ENCODE results near the gene LMAN2L.
A peak's percentile ranks its signal among the peaks of the same experiment; 100 is the strongest.

The LMAN2L gene

DNA sequence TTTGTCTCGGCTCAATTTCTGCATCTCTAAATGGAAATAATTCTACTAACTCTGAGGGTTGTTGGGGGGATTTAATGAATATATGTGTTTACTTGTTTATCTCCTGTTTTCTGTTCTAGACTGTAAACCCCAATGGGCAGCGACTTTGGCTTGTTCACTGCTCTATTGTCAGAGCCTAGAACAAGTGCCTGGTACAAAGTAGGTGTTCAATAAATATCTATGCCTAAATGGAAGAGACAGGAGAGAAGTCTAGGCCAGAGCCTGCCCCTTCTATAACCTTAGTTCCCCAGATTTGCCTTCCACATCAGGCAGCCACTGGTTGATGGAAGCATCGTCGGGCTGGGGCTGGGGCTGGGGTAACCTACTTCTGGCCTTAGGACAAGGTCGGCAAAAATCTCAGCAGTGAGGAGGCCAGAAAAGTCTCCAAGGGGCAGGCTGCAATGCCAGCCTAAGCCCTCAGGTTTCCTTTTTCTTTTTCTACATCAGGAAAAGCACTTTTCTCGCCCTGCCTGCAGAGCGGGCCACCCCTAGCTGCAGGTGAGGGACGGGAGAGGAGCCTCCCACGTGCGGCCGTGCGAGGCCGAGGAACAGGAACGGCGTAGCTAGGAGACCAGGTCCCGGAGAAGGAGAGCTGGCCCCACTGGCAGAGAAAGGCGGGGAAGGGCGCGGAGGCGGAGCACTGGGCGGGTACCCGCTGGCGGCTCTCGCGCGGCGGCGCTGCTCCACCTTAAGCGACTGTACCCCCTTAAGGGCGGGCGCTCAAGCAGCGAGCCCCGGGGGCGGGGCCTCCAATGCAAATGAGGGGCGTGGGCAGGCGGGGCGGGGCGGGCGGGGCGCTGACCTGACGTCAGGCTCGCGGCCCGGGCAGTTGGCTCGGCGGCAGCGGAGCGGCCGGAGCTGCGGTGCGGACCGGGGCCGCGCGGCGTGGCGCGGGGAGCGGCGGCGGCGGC, 20.4 kb upstream of the LMAN2L start, which contains the start of gene CNNM4:
TSS of gene CNNM4 (plus strand) at position 867 of the 950 bp plus-strand sequence. CDS start 98 bp downstream, outside the sequence.
- peak; percentile 79 for DNase-seq (ENCODE audit: low read depth)

DNA sequence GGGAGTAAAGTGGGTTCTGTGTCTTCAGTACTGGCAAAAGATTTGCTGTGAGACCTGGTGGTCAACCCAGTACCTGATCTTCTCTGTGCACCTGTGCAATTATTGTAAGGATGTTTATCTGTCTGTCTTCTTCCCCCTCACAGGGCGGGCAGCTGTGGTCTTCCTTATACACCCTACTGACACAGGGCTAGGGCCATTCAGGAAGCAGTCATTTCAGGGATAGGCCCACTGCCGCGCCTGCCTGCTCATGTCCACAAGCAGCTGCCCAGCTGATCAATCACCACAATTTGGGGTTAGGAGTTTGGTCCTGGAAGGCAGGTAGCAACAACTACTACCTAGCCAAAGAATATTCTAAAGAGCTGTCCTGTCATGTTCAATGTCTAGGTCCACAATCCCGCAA, 19.7 kb upstream of the LMAN2L start:
- DNase-seq (ENCODE audit: low read depth): no peak

- DNase-seq (ENCODE audit: low read depth): no peak
These were observed 19.1 kb upstream of the LMAN2L start for GRCh38 chr2:96758987-96759386.

- no peak for DNase-seq (ENCODE audit: low read depth)
These were observed 17.6 kb upstream of the LMAN2L start for GRCh38 chr2:96757477-96757860.

- no peak for DNase-seq (ENCODE audit: low read depth)
These were observed 17.1 kb upstream of the LMAN2L start for GRCh38 chr2:96756788-96757476.

GRCh38 chr2:96754317-96754716, 14.5 kb upstream of the LMAN2L start:
- DNase-seq (ENCODE audit: low read depth): no peak

DNA sequence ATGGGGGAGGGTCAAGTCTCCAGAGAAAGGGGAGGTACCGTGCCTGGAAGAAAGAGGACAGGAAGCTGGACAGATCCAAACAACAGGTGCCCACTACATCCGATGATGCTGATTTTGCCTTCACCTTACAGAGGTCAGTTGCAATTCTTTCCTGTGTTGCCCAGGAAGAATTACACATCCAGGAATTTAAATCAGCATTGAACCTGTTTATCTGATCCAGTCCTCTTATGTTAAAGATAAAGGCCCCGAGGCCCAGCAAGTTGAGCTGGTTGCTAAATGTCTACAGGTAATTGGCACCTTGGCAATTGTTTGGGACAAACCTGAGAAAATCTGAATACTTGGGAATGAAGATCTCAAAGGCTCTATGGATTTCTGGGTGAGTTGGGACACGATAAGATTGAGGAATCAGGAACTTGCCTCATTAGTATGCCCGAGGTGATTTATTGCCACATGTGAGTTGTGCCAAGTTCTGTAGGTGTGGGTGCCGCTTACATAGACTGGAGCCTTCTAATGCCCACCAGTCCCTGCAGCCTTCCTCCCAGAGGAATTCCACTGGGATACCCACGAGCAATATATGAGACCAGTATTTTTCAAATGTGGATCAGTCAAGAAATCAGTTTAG, 13.9 kb upstream of the LMAN2L start:
- DNase-seq (ENCODE audit: low read depth): no peak

DNA sequence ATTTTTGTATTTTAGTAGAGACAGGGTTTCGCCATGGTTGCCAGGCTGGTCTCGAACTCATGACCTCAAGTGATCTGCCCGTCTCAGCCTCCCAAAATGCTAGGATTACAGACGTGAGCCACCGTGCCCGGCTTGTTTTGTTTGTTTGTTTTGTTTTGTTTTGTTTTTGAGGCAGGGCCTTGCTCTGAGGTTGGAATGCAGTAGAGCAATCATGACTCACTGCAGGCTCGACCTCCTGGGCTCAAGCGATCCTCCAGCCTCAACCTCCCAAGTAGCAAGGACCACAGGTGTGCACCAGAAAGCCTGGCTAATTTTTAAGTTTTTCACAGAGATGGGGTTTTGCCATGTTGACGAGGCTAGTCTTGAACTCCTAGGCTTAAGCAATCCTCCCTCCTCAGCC, 11.9 kb upstream of the LMAN2L start:
- DNase-seq (ENCODE audit: low read depth): no peak

DNA sequence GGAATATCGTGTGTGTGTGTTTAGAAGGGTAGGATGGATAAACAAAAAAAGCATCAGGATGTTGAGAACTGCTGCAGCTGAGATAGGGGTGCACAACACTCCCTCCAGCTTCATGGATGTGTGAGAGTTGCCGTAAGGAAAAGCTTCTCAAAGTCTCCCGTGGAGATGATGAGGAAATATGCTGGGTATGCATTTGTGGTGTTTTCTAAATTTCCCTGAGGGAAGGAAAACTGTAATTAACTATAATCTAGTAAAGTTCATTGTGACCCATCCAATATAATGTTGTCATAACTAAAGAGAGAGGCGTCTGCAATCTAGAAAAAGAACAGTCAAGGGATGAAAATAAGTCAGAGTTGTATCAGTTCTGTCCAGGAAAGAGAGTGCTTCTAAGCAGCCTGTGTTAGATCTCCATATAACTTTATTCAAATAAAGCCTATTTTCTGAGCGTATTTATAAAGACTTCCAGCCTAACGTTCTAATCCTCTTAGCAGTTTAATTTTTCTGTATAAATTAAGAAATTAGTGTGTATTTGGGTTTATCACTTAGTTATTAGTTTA, 7.3 kb upstream of the LMAN2L start:
- no peak for DNase-seq (ENCODE audit: low read depth)

- no peak for DNase-seq (ENCODE audit: low read depth)
These were observed 710 bp downstream of the LMAN2L start for GRCh38 chr2:96739076-96739632.

DNA sequence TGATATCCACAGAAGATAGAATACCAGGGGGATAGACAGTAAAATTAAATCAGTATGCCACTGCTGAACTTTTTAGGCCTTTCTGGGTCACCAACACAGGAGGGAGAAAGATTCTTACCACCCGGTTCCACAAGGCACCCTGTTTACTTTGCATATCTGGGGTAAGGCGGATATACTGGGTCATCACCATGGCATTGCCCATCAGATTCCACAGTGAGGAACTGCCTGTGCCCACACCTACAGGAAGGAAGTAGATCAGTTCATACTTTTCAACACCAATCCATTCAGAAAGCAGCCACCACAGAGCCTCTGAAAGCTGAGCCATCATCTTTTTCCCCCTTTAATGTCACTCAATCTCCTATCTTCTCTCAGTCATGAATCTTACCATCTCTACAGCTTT, 2.0 kb downstream of the LMAN2L start:
- DNase-seq (ENCODE audit: low read depth): no peak

GRCh38 chr2:96737251-96737650, 2.6 kb downstream of the LMAN2L start:
- DNase-seq (ENCODE audit: low read depth): no peak

DNA sequence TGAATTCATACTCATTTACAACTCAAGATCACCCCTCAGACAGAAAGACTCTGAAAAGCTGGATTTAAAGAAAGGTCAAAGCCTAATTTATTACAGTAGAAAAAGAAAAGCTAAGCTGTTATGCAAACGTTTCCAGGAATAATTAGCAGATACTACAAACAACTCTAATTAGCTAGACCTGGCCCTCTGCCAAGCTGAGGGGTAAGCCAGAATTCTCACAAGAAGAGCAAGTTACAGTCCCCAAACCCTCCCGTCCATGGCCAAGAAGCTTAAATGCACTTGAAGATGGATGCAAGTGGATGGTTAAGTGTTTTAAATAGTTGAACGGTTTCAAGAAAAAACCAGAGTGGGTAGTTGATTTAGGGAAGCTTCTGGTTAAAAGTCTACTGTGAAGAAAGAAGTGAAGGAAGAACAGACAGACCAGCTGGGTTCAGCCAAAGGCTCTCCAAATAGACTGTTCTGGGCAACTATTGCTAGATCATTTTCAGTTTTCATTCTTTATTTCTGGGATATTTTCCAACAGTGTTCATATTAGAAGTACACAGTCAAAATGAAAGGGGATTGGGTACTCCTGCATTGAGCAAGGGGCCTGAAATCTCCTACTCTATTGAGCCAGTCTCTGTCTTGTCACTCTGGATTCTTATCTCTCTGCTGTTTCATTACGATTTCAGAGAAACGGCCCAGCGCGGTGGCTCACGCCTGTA, 4.8 kb downstream of the LMAN2L start:
- no peak for DNase-seq (ENCODE audit: low read depth)

GRCh38 chr2:96733931-96734330, 5.9 kb downstream of the LMAN2L start:
- no peak for DNase-seq (ENCODE audit: low read depth)

DNA sequence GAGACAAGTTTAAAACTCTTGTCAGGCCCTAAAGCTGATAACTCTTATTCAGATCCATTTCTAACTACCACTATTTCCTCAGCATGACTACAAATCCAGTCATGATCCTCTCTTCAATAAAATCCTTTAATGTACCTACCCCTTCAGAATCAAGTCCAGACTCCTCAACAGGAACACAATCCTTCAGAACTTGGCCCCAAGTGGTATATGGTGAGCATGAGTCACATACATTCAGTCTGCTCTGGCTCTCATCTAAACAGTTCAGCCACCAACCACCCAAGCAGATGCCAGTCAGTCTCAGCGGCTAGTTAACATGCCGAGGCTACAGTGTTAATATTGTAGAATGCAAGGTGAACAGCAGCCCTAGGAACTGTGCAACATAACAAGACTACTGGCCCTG, 9.7 kb downstream of the LMAN2L start:
- DNase-seq (ENCODE audit: low read depth): no peak

DNA sequence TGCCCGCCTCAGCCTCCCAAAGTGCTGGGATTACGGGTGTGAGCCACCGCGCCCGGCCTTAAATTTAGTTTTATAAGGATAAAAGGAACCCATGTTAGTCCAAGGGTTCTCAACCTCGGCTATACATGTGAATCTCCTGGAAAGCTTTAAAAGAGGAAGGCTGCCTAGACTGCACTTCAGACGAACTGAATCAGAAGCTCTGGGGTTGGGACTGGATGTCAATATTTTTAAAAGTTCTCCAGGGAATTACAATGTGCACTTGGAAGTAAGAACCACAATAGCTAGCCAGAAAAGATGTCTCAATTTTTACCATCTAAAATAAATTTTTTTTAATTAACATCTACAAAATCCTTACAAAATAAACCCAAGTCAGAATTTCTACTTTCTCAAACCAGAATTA, 10.1 kb downstream of the LMAN2L start:
- no peak for DNase-seq (ENCODE audit: low read depth)

- DNase-seq (ENCODE audit: low read depth): no peak
These were observed 12.4 kb downstream of the LMAN2L start for GRCh38 chr2:96727431-96727830.

DNA sequence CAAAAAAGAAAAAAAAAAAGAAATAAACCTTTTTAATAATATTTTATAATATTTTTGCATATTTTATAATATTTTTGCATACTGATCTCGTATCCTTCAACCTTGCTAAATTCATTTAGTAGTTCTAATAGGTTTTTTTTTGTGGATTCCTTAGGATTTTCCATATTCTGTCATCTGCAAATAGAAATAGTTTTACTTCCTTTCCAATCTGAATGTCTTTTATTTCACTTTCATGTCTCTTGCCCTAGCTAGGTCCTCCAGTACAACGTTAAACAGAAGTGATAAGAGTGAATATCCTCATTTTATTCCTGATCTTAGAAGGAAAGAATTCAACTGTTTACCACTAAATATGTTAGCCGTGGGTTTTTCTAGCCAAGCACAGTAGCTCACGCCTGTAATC, 13.7 kb downstream of the LMAN2L start:
- DNase-seq (ENCODE audit: low read depth): no peak

DNA sequence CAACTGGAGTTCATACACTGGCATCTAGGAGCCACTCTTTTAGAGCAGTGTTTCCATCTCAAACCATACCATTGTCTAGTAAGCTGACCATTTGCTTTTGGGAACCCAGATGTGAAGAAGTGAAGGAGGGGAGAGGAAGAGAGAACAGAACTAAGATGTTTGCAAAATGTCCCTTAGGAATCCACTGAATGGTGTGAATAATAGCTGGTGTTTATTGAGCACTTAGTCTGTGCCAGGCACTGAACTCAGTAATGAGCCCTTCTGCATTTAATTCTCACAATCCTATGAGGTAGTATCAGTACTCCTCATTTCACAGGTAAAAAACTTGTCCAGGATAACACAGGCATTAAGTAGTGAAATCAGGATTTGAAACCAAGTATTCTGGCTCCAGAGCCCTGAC, 23.5 kb downstream of the LMAN2L start:
- no peak for DNase-seq (ENCODE audit: low read depth)

- DNase-seq (ENCODE audit: low read depth): no peak
These were observed 24.2 kb downstream of the LMAN2L start for GRCh38 chr2:96715658-96716057.

DNA sequence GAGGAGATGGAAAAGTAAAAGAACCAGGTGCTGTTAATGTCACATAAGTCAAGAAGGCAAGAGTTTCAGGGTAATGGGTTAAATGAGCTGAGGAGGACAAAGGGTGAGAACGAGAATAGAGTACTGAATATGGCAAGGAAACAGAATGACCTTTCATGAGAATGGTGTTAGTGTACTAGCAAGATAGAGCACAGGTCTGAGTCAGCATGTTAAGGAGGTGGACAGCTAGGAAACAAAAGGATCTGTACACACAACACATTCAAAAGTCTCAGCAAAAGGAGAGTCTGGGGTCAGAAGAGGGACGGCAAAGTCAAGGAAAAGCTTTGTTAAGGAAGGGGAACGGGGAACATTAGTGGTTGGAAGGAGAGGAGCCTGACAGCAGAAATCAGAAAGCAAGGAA, 28.9 kb downstream of the LMAN2L start:
- DNase-seq (ENCODE audit: low read depth): no peak

Data from stimulated activated CD8-positive, alpha-beta memory T cell treated with anti-CD3 and anti-CD28 coated beads, Interleukin-15, amount 100 ng/mL, for 1 hour (primary cell).